ENCODE results near the gene ARHGDIA.

ARHGDIA gene

GRCh38 chr17:81902653-81903414, 31.7 kb upstream of the ARHGDIA start:
- Histone ChIP-seq H2AFZ (ENCODE audit: low read depth, low read length) (no peak overlapping the region), H3K9me3 (ENCODE audit: low read length) (no peaks in the 10 kb centered on the region), H3K27me3 (ENCODE audit: insufficient read depth, low read length) (no peaks in the 10 kb centered on the region), H3K4me1 (ENCODE audit: insufficient read depth, low read length) (no peaks in the 10 kb centered on the region), H3K4me3 (ENCODE audit: low read length) (no peak overlapping the region), H3K36me3 (ENCODE audit: insufficient read depth, low read length) (peaks cover 37% of the 10 kb centered on the region)

- Histone ChIP-seq H3K36me3 (ENCODE audit: insufficient read depth, low read length) (peaks cover 39% of the 10 kb centered on the region), H3K4me1 (ENCODE audit: insufficient read depth, low read length) (no peaks in the 10 kb centered on the region), H3K9me3 (ENCODE audit: low read length) (no peaks in the 10 kb centered on the region), H2AFZ (ENCODE audit: low read depth, low read length) (no peak within 1 kb of the TSS), H3K27me3 (ENCODE audit: insufficient read depth, low read length) (no peaks in the 10 kb centered on the region), H3K4me3 (ENCODE audit: low read length) (no peak within 1 kb of the TSS)
These were observed 31.0 kb upstream of the ARHGDIA start, which contains the start of gene NPB for GRCh38 chr17:81902023-81902652. NPB (plus strand) TSS chr17:81902238; CDS start chr17:81902278, 40 bp downstream.

- Histone ChIP-seq H3K27me3 (ENCODE audit: insufficient read depth, low read length) (no peaks in the 10 kb centered on the region), H3K9me3 (ENCODE audit: low read length) (no peaks in the 10 kb centered on the region), H3K36me3 (ENCODE audit: insufficient read depth, low read length) (peaks cover 40% of the 10 kb centered on the region), H3K4me3 (ENCODE audit: low read length) (no peak overlapping the region), H2AFZ (ENCODE audit: low read depth, low read length) (no peak overlapping the region), H3K4me1 (ENCODE audit: insufficient read depth, low read length) (no peaks in the 10 kb centered on the region)
These were observed 30.3 kb upstream of the ARHGDIA start for GRCh38 chr17:81901167-81902022.

- Histone ChIP-seq H3K4me1 (ENCODE audit: insufficient read depth, low read length) (no peaks in the 10 kb centered on the region), H3K27me3 (ENCODE audit: insufficient read depth, low read length) (no peaks in the 10 kb centered on the region), H3K36me3 (ENCODE audit: insufficient read depth, low read length) (peaks cover 40% of the 10 kb centered on the region), H3K9me3 (ENCODE audit: low read length) (no peaks in the 10 kb centered on the region), H2AFZ (ENCODE audit: low read depth, low read length) (no peak overlapping the region), H3K4me3 (ENCODE audit: low read length) (no peak overlapping the region)
These were observed 29.2 kb upstream of the ARHGDIA start for GRCh38 chr17:81900181-81900820.

GRCh38 chr17:81899514-81900166, 28.5 kb upstream of the ARHGDIA start:
- H3K27me3 ChIP-seq (ENCODE audit: insufficient read depth, low read length) = no peaks in the 10 kb centered on the region
- H3K4me1 ChIP-seq (ENCODE audit: insufficient read depth, low read length) = no peaks in the 10 kb centered on the region
- H3K36me3 ChIP-seq (ENCODE audit: insufficient read depth, low read length) = peaks cover 45% of the 10 kb centered on the region
- H3K9me3 ChIP-seq (ENCODE audit: low read length) = no peaks in the 10 kb centered on the region
- no peak overlapping the region for H3K4me3 ChIP-seq (ENCODE audit: low read length)
- H2AFZ ChIP-seq (ENCODE audit: low read depth, low read length) = no peak overlapping the region

GRCh38 chr17:81898885-81899284, 27.7 kb upstream of the ARHGDIA start:
- no peaks in the 10 kb centered on the region for H3K27me3 ChIP-seq (ENCODE audit: insufficient read depth, low read length)
- no peak overlapping the region for H2AFZ ChIP-seq (ENCODE audit: low read depth, low read length)
- peaks cover 50% of the 10 kb centered on the region for H3K36me3 ChIP-seq (ENCODE audit: insufficient read depth, low read length)

GRCh38 chr17:81898029-81898866, 27.1 kb upstream of the ARHGDIA start:
- H3K36me3 ChIP-seq (ENCODE audit: insufficient read depth, low read length) = peaks cover 55% of the 10 kb centered on the region
- no peak overlapping the region for H2AFZ ChIP-seq (ENCODE audit: low read depth, low read length)
- no peaks in the 10 kb centered on the region for H3K9me3 ChIP-seq (ENCODE audit: low read length)
- no peaks in the 10 kb centered on the region for H3K27me3 ChIP-seq (ENCODE audit: insufficient read depth, low read length)
- H3K4me3 ChIP-seq (ENCODE audit: low read length) = no peak overlapping the region
- no peaks in the 10 kb centered on the region for H3K4me1 ChIP-seq (ENCODE audit: insufficient read depth, low read length)

More at GRCh38 chr17:81898885-81899284, 27.7 kb upstream of the ARHGDIA start:
- H3K4me3 ChIP-seq (ENCODE audit: low read length) = no peak overlapping the region
- no peaks in the 10 kb centered on the region for H3K4me1 ChIP-seq (ENCODE audit: insufficient read depth, low read length)
- H3K9me3 ChIP-seq (ENCODE audit: low read length) = no peaks in the 10 kb centered on the region

- Histone ChIP-seq H3K9me3 (ENCODE audit: low read length) (no peaks in the 10 kb centered on the region), H3K4me3 (ENCODE audit: low read length) (no peak overlapping the region), H3K27me3 (ENCODE audit: insufficient read depth, low read length) (no peaks in the 10 kb centered on the region), H3K4me1 (ENCODE audit: insufficient read depth, low read length) (peaks cover 8% of the 10 kb centered on the region), H3K36me3 (ENCODE audit: insufficient read depth, low read length) (peaks cover 56% of the 10 kb centered on the region), H2AFZ (ENCODE audit: low read depth, low read length) (no peak overlapping the region)
These were observed 24.3 kb upstream of the ARHGDIA start for GRCh38 chr17:81895400-81895799.

GRCh38 chr17:81891303-81891552, 20.1 kb upstream of the ARHGDIA start:
- no peaks in the 10 kb centered on the region for H3K27me3 ChIP-seq (ENCODE audit: insufficient read depth, low read length)
- no peak overlapping the region for H2AFZ ChIP-seq (ENCODE audit: low read depth, low read length)
- H3K36me3 ChIP-seq (ENCODE audit: insufficient read depth, low read length) = peaks cover 59% of the 10 kb centered on the region
- H3K9me3 ChIP-seq (ENCODE audit: low read length) = no peaks in the 10 kb centered on the region
- peaks cover 17% of the 10 kb centered on the region for H3K4me1 ChIP-seq (ENCODE audit: insufficient read depth, low read length)
- peak overlapping the region; percentile 72 for H3K4me3 ChIP-seq (ENCODE audit: low read length)

GRCh38 chr17:81890447-81891302, 19.5 kb upstream of the ARHGDIA start:
- Histone ChIP-seq H3K36me3 (ENCODE audit: insufficient read depth, low read length) (peaks cover 64% of the 10 kb centered on the region), H2AFZ (ENCODE audit: low read depth, low read length) (no peak overlapping the region), H3K4me1 (ENCODE audit: insufficient read depth, low read length) (peaks cover 17% of the 10 kb centered on the region), H3K9me3 (ENCODE audit: low read length) (no peaks in the 10 kb centered on the region), H3K4me3 (ENCODE audit: low read length) (peak overlapping the region; percentile 72), H3K27me3 (ENCODE audit: insufficient read depth, low read length) (no peaks in the 10 kb centered on the region)

GRCh38 chr17:81889602-81890001, 18.5 kb upstream of the ARHGDIA start:
- no peak overlapping the region for H2AFZ ChIP-seq (ENCODE audit: low read depth, low read length)
- H3K27me3 ChIP-seq (ENCODE audit: insufficient read depth, low read length) = no peaks in the 10 kb centered on the region
- H3K36me3 ChIP-seq (ENCODE audit: insufficient read depth, low read length) = peaks cover 66% of the 10 kb centered on the region
- H3K9me3 ChIP-seq (ENCODE audit: low read length) = no peaks in the 10 kb centered on the region
- H3K4me1 ChIP-seq (ENCODE audit: insufficient read depth, low read length) = peaks cover 17% of the 10 kb centered on the region
- peak overlapping the region; percentile 72 for H3K4me3 ChIP-seq (ENCODE audit: low read length)
